PC-3 (cell line): ENCODE measurements around the gene RPL3. TPM values are rescaled to one million over a fixed set of nuclear protein-coding genes. Genes with fewer than 3 reads are reported as not detected.

Experiments
- ATAC-seq: fragments of 200-7000 bp; cut with Tn5 transposase; 2 replicates; pipeline ENCODE4 v1.9.1; 2020; ENCODE audit warnings: mild to moderate bottlenecking, moderate library complexity
- BruUV-seq: library from RNA; stranded (reverse); fragments of 400-500 nt; replicated peaks from 2 replicates; lab custom pipeline; 2021; lab: Mats Ljungman, UMichigan
- CTCF ChIA-PET: fragments of 300-600 bp; sonication (Branson Sonifier 250); formaldehyde crosslinking; loops from one replicate; lab custom pipeline; 2022; ENCODE audit warnings: antibody characterized with exemption; lab: Charles Lee
- POLR2A ChIA-PET: fragments of 300-600 bp; sonication (Branson Sonifier 250); formaldehyde crosslinking; loops from one replicate; lab custom pipeline; 2022; ENCODE audit warnings: antibody characterized with exemption; ENCODE audit not compliant: unreplicated experiment; lab: Charles Lee
- DNase-seq: peaks from one replicate; pipeline ENCODE4 v3.0.0-alpha.2; 2015
- H2AFZ ChIP-seq: fragments of 300-600 bp; sonication (generic); 2 replicates; pipeline ENCODE4 v1.6.0; 2016; ENCODE audit warnings: antibody characterized with exemption, low read length
- H3F3A ChIP-seq: fragments of 300-600 bp; sonication (generic); one replicate; pipeline ENCODE4 v1.6.0; 2017; ENCODE audit warnings: antibody characterized with exemption, low read length, control low read depth, mild to moderate bottlenecking; ENCODE audit not compliant: unreplicated experiment
- H3K27ac ChIP-seq: fragments of 300-600 bp; sonication (generic); 2 replicates; pipeline ENCODE4 v1.5.1; 2016; ENCODE audit warnings: mild to moderate bottlenecking, low read length
- H3K27me3 ChIP-seq: fragments of 300-600 bp; sonication (generic); 2 replicates; pipeline ENCODE4 v1.6.1; 2016; ENCODE audit warnings: low read length, mixed read lengths
- H3K36me3 ChIP-seq: fragments of 300-600 bp; sonication (generic); 2 replicates; pipeline ENCODE4 v1.6.1; 2016; ENCODE audit warnings: low read depth, mixed run types, low read length, mixed read lengths
- H3K4me1 ChIP-seq: fragments of 300-600 bp; sonication (generic); 2 replicates; pipeline ENCODE4 v1.5.1; 2016; ENCODE audit warnings: low read length; ENCODE audit not compliant: insufficient read depth
- H3K4me2 ChIP-seq: fragments of 300-600 bp; sonication (generic); 2 replicates; pipeline ENCODE4 v1.6.0; 2016; ENCODE audit warnings: low read length
- H3K4me3 ChIP-seq: fragments of 300-600 bp; sonication (generic); 2 replicates; pipeline ENCODE4 v1.5.1; 2016; ENCODE audit warnings: mild to moderate bottlenecking, low read length, mixed read lengths
- H3K79me2 ChIP-seq: fragments of 300-600 bp; sonication (generic); 2 replicates; pipeline ENCODE4 v1.6.1; 2017; ENCODE audit warnings: low read length, mixed read lengths
- H3K9ac ChIP-seq: fragments of 300-600 bp; sonication (generic); 2 replicates; pipeline ENCODE4 v1.6.0; 2016; ENCODE audit warnings: mild to moderate bottlenecking, low read length
- H3K9me2 ChIP-seq: fragments of 300-600 bp; sonication (generic); replicated peaks from 2 replicates; pipeline ENCODE4 v1.6.1; 2016; ENCODE audit warnings: mixed run types, low read length, mixed read lengths
- H3K9me3 ChIP-seq: fragments of 300-600 bp; sonication (generic); 2 replicates; pipeline ENCODE4 v1.6.1; 2016; ENCODE audit warnings: low read length, mixed read lengths
- H4K20me1 ChIP-seq: fragments of 300-600 bp; sonication (generic); 2 replicates; pipeline ENCODE4 v1.6.1; 2016; ENCODE audit warnings: low read length, mixed read lengths
- EZH2 ChIP-seq: fragments of 300-600 bp; sonication (generic); IDR thresholded peaks from one replicate; pipeline ENCODE4 v1.6.1; 2017; ENCODE audit warnings: antibody characterized with exemption, mild to moderate bottlenecking, low read length; ENCODE audit not compliant: unreplicated experiment
- EZH2phosphoT487 ChIP-seq: fragments of 300-600 bp; sonication (generic); IDR thresholded peaks from 2 replicates; pipeline ENCODE4 v1.6.1; 2018; ENCODE audit warnings: mild to moderate bottlenecking, antibody characterized with exemption, low read length, borderline replicate concordance
- intact Hi-C: fragments of 100-400 bp; cut with micrococcal nuclease; formaldehyde crosslinking; loops from 2 replicates; pipeline ENCODE4 v1.9.0; 2023
- total RNA-seq: library from RNA; depleted of rRNA; stranded (reverse); fragments of >200 nt; gene quantifications from 2 replicates; pipeline ENCODE4 v1.2.3, GENCODE V29; 2014
- TF ChIP-seq, protein P1 (sequence below): fragments of 300-600 bp; sonication (generic); conservative IDR thresholded peaks from 2 replicates; pipeline ENCODE4 v1.5.1; 2017; ENCODE audit warnings: antibody characterized with exemption, low read depth, mild to moderate bottlenecking, low read length

Gene RPL3
- total RNA-seq, 1 experiment from 2014 or later = 1,363 TPM

DNA sequence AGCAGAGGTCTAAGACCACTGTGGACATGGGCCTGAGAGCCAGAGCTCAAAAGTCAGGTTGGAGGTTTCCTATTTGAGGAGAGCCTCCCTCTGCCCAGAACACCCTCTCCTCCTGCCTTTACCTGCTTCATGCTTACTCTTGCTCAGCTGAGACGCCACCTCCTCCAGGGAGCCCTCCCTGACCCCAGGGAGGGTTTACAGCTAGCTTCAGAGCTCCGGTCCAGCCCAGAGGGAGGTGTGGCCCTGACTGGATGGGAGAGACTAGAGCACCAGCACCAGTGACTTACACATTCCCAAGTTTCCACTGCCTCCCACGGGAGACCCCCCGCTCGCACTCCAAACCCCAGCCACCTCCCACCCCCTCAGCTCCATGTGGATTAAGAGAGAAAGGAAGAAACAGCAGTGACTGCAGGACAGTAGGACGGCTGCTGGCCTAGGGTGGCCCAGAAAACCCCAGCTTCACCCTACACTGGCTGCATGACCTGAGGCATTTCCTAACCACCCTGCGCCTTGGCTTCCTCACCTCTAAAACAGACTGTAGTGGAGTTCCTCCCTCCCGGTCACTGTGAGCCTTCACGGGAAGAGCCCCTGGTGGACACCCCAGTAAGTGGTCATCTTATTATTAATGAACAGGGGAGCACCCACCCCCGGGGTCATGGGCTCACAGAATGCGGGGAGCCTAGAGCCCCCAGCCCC is 50.2 kb downstream of the RPL3 start:
- TF ChIP-seq, protein P1, sequence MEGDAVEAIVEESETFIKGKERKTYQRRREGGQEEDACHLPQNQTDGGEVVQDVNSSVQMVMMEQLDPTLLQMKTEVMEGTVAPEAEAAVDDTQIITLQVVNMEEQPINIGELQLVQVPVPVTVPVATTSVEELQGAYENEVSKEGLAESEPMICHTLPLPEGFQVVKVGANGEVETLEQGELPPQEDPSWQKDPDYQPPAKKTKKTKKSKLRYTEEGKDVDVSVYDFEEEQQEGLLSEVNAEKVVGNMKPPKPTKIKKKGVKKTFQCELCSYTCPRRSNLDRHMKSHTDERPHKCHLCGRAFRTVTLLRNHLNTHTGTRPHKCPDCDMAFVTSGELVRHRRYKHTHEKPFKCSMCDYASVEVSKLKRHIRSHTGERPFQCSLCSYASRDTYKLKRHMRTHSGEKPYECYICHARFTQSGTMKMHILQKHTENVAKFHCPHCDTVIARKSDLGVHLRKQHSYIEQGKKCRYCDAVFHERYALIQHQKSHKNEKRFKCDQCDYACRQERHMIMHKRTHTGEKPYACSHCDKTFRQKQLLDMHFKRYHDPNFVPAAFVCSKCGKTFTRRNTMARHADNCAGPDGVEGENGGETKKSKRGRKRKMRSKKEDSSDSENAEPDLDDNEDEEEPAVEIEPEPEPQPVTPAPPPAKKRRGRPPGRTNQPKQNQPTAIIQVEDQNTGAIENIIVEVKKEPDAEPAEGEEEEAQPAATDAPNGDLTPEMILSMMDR = no peak
- TF ChIP-seq EZH2phosphoT487 (no peak), EZH2 (no peak)
- Histone ChIP-seq H3K4me2 (no peak overlapping the region), H3K36me3 (no peaks in the 10 kb centered on the region), H3K4me1 (no peaks in the 10 kb centered on the region), H3F3A (no peaks in the 10 kb centered on the region), H2AFZ (no peak overlapping the region), H3K9me2 (no peaks in the 10 kb centered on the region), H3K9ac (no peak overlapping the region), H4K20me1 (no peaks in the 10 kb centered on the region), H3K9me3 (no peaks in the 10 kb centered on the region), H3K27me3 (no peaks in the 10 kb centered on the region), H3K4me3 (no peak overlapping the region), H3K27ac (no peak overlapping the region), H3K79me2 (no peaks in the 10 kb centered on the region)
- CTCF ChIA-PET = no interaction called here
- ATAC-seq (no peak), DNase-seq (no peak)
- no TSS peak for BruUV-seq
- POLR2A ChIA-PET = no interaction called here
- intact Hi-C loops = no loop called here

DNA sequence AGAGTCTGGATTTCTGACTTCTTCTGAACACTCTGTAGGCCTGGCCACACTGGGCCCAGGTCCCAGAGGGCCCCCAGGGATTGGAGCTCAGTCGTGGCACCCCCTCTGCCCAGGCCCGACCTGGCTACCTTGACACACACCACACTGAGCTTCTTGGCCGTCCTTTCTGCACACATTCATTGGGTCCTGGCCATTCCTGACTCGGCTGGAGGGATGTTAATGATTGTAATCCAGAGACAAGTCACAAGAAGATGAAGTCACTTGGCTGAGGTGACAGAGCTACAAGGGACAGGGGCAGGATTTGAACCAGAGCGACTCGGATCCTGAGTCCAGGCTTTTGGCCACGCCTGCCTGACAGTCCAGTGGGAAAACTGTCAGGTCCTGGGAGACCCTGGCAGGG is 50.8 kb downstream of the RPL3 start:
- TF ChIP-seq EZH2 = no peak
- no peak for TF ChIP-seq EZH2phosphoT487
- TF ChIP-seq, protein P1 = no peak
- Histone ChIP-seq H3K4me2 (no peak overlapping the region), H2AFZ (no peak overlapping the region), H3K9me3 (no peaks in the 10 kb centered on the region), H4K20me1 (no peaks in the 10 kb centered on the region), H3K36me3 (no peaks in the 10 kb centered on the region), H3K79me2 (no peaks in the 10 kb centered on the region), H3F3A (no peaks in the 10 kb centered on the region), H3K9me2 (no peaks in the 10 kb centered on the region), H3K9ac (no peak overlapping the region), H3K27me3 (no peaks in the 10 kb centered on the region), H3K4me3 (no peak overlapping the region), H3K27ac (no peak overlapping the region), H3K4me1 (no peaks in the 10 kb centered on the region)
- intact Hi-C loops = no loop called here
- CTCF ChIA-PET = no interaction called here
- ATAC-seq (no peak), DNase-seq (no peak)
- BruUV-seq = no TSS peak
- POLR2A ChIA-PET = no interaction called here

DNA sequence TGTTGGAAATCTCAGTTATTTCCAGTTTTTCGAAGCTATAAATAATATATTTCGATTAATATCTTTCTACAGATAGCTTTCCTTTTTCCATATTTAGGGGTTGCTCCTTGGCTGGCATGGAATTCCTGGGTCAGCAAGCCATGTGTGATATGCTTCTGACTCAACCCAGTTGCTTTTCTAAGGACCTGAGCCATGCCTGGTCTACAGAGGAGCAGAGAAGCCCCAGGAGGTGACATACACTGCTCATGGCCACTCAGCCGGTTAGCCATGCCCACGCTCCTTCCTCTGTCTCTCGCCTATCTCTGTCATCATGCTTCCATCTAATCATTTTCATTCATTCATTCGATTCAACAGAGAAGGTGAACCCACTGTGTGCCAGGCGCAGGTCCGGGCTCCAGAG is 51.4 kb downstream of the RPL3 start:
- H2AFZ ChIP-seq = no peak overlapping the region
- no peak overlapping the region for H3K27ac ChIP-seq
- ATAC-seq (no peak), DNase-seq (no peak)
- H3K36me3 ChIP-seq = no peaks in the 10 kb centered on the region
- no peak overlapping the region for H3K9ac ChIP-seq
- H3K9me2 ChIP-seq = no peaks in the 10 kb centered on the region
- H3K4me2 ChIP-seq = no peak overlapping the region
- ChIA-PET CTCF (no interaction called here), POLR2A (no interaction called here)
- no TSS peak for BruUV-seq
- H4K20me1 ChIP-seq = no peaks in the 10 kb centered on the region
- no peaks in the 10 kb centered on the region for H3F3A ChIP-seq
- H3K4me3 ChIP-seq = no peak overlapping the region
- no peak for TF ChIP-seq EZH2phosphoT487
- no peaks in the 10 kb centered on the region for H3K27me3 ChIP-seq
- no peaks in the 10 kb centered on the region for H3K4me1 ChIP-seq
- intact Hi-C loops = no loop called here
- H3K9me3 ChIP-seq = no peaks in the 10 kb centered on the region
- no peaks in the 10 kb centered on the region for H3K79me2 ChIP-seq
